ENCODE measurements around the gene USP17L15.
"Not testable (repeated sequence)": the region's sequence is repeated elsewhere in the genome, so short reads cannot be mapped to it uniquely, and the experiment has no call there.

USP17L15 gene, protein sequence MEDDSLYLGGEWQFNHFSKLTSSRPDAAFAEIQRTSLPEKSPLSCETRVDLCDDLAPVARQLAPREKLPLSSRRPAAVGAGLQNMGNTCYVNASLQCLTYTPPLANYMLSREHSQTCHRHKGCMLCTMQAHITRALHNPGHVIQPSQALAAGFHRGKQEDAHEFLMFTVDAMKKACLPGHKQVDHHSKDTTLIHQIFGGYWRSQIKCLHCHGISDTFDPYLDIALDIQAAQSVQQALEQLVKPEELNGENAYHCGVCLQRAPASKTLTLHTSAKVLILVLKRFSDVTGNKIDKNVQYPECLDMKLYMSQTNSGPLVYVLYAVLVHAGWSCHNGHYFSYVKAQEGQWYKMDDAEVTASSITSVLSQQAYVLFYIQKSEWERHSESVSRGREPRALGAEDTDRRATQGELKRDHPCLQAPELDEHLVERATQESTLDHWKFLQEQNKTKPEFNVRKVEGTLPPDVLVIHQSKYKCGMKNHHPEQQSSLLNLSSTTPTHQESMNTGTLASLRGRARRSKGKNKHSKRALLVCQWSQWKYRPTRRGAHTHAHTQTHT

DNA sequence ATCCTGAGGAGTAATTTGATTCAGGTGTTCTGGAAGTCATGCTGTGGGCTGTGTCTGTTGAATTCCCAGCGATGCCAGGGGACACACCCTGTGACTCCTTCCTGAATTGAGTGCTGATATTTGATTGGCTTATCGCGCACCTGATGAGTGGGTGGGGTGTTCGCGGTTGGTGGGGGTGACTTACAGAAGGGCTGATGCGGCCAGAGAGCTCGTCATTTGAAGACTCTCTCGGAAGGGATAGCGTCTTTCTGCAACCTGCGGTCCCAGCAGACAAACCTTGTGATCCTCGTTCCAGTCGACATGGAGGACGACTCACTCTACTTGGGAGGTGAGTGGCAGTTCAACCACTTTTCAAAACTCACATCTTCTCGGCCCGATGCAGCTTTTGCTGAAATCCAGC is at the start of gene USP17L15:
USP17L15 (plus strand) TSS at position 301 of the 400 bp plus-strand sequence; CDS start at position 301, 0 bp downstream.
- DNase-seq (ENCODE audit: low spot score); in situ Hi-C loops (cut with MboI; ENCODE audit: low pct_unique_long_range_greater_than_20kb, low sequenced_read_pairs, unreplicated experiment): not testable (repeated sequence)

DNA sequence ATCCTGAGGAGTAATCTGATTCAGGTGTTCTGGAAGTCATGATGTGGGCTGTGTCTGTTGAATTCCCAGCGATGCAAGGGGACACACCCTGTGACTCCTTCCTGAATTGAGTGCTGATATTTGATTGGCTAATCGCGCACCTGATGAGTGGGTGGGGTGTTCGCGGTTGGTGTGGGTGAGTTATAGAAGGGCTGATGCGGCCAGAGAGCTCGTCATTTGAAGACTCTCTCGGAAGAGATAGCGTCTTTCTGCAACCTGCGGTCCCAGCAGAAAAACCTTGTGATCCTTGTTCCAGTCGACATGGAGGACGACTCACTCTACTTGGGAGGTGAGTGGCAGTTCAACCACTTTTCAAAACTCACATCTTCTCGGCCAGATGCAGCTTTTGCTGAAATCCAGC is 23.8 kb upstream of the USP17L15 start, which contains the start of gene USP17L10:
USP17L10 (plus strand) TSS at position 301 of the 400 bp plus-strand sequence; CDS start at position 301, 0 bp downstream.
- DNase-seq (ENCODE audit: low spot score); in situ Hi-C loops (cut with MboI; ENCODE audit: low pct_unique_long_range_greater_than_20kb, low sequenced_read_pairs, unreplicated experiment): not testable (repeated sequence)

DNA sequence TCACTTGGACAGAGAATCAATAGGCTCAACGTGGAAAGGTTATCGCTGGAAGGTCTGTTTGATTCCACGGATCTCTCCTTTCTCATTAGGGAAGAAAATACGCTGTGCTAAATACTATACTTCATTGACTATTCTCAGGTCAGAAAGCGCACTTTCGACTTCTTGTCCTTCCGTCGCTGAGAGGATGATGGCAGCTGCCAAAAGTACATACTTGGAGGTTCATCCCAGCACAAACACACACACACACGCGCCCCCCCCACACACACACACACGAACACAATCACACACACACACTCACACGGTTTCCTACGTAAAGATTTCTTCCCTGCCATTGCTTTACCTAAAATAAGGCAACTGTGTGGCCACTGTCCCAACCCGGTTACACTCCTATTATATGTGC is 19.5 kb upstream of the USP17L15 start:
- in situ Hi-C loops (cut with MboI; ENCODE audit: low pct_unique_long_range_greater_than_20kb, low sequenced_read_pairs, unreplicated experiment); DNase-seq (ENCODE audit: low spot score): not testable (repeated sequence)

DNA sequence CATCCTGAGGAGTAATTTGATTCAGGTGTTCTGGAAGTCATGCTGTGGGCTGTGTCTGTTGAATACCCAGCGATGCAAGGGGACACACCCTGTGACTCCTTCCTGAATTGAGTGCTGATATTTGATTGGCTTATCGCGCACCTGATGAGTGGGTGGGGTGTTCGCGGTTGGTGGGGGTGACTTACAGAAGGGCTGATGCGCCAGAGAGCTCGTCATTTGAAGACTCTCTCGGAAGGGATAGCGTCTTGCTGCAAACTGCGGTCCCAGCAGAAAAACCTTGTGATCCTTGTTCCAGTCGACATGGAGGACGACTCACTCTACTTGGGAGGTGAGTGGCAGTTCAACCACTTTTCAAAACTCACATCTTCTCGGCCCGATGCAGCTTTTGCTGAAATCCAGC is 19.1 kb upstream of the USP17L15 start, which contains the start of gene USP17L11:
USP17L11 (plus strand) TSS at position 301 of the 400 bp plus-strand sequence; CDS start at position 301, 0 bp downstream.
- DNase-seq (ENCODE audit: low spot score); in situ Hi-C loops (cut with MboI; ENCODE audit: low pct_unique_long_range_greater_than_20kb, low sequenced_read_pairs, unreplicated experiment): not testable (repeated sequence)

DNA sequence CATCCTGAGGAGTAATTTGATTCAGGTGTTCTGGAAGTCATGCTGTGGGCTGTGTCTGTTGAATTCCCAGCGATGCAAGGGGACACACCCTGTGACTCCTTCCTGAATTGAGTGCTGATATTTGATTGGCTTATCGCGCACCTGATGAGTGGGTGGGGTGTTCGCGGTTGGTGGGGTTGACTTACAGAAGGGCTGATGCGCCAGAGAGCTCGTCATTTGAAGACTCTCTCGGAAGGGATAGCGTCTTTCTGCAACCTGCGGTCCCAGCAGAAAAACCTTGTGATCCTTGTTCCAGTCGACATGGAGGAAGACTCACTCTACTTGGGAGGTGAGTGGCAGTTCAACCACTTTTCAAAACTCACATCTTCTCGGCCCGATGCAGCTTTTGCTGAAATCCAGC is 14.3 kb upstream of the USP17L15 start, which contains the start of gene USP17L12:
USP17L12 (plus strand) TSS at position 301 of the 400 bp plus-strand sequence; CDS start at position 301, 0 bp downstream.
- in situ Hi-C loops (cut with MboI; ENCODE audit: low pct_unique_long_range_greater_than_20kb, low sequenced_read_pairs, unreplicated experiment); DNase-seq (ENCODE audit: low spot score): not testable (repeated sequence)

DNA sequence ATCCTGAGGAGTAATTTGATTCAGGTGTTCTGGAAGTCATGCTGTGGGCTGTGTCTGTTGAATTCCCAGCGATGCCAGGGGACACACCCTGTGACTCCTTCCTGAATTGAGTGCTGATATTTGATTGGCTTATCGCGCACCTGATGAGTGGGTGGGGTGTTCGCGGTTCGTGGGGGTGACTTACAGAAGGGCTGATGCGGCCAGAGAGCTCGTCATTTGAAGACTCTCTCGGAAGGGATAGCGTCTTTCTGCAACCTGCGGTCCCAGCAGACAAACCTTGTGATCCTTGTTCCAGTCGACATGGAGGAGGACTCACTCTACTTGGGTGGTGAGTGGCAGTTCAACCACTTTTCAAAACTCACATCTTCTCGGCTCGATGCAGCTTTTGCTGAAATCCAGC is 9.6 kb upstream of the USP17L15 start, which contains the start of gene USP17L13:
USP17L13 (plus strand) TSS at position 301 of the 400 bp plus-strand sequence; CDS start at position 301, 0 bp downstream.
- not testable (repeated sequence) for DNase-seq (ENCODE audit: low spot score)

DNA sequence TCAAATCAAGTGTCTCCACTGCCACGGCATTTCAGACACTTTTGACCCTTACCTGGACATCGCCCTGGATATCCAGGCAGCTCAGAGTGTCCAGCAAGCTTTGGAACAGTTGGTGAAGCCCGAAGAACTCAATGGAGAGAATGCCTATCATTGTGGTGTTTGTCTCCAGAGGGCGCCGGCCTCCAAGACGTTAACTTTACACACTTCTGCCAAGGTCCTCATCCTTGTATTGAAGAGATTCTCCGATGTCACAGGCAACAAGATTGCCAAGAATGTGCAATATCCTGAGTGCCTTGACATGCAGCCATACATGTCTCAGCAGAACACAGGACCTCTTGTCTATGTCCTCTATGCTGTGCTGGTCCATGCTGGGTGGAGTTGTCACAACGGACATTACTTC is 3.9 kb upstream of the USP17L15 start:
- in situ Hi-C loops (cut with MboI; ENCODE audit: low pct_unique_long_range_greater_than_20kb, low sequenced_read_pairs, unreplicated experiment); DNase-seq (ENCODE audit: low spot score): not testable (repeated sequence)

More for the DNA sequence above, 9.6 kb upstream of the USP17L15 start, which contains the start of gene USP17L13:
- in situ Hi-C loops (cut with MboI; ENCODE audit: low pct_unique_long_range_greater_than_20kb, low sequenced_read_pairs, unreplicated experiment), result not testable (repeated sequence)

DNA sequence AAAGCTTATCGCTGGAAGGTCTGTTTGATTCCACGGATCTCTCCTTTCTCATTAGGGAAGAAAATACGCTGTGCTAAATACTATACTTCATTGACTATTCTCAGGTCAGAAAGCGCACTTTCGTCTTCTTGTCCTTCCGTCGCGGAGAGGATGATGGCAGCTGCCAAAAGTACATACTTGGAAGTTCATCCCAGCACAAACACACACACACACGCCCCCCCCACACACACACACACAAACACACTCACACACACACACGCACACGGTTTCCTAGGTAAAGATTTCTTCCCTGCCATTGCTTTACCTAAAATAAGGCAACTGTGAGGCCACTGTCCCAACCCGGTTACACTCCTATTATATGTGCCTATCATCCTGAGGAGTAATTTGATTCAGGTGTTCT is 4.3 kb downstream of the USP17L15 start:
- in situ Hi-C loops (cut with MboI; ENCODE audit: low pct_unique_long_range_greater_than_20kb, low sequenced_read_pairs, unreplicated experiment); DNase-seq (ENCODE audit: low spot score): not testable (repeated sequence)

DNA sequence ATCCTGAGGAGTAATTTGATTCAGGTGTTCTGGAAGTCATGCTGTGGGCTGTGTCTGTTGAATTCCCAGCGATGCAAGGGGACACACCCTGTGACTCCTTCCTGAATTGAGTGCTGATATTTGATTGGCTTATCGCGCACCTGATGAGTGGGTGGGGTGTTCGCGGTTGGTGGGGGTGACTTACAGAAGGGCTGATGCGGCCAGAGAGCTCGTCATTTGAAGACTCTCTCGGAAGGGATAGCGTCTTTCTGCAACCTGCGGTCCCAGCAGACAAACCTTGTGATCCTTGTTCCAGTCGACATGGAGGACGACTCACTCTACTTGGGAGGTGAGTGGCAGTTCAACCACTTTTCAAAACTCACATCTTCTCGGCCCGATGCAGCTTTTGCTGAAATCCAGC is 9.4 kb downstream of the USP17L15 start, which contains the start of gene USP17L17:
USP17L17 (plus strand) TSS at position 301 of the 400 bp plus-strand sequence; CDS start at position 301, 0 bp downstream.
- DNase-seq (ENCODE audit: low spot score); in situ Hi-C loops (cut with MboI; ENCODE audit: low pct_unique_long_range_greater_than_20kb, low sequenced_read_pairs, unreplicated experiment): not testable (repeated sequence)

DNA sequence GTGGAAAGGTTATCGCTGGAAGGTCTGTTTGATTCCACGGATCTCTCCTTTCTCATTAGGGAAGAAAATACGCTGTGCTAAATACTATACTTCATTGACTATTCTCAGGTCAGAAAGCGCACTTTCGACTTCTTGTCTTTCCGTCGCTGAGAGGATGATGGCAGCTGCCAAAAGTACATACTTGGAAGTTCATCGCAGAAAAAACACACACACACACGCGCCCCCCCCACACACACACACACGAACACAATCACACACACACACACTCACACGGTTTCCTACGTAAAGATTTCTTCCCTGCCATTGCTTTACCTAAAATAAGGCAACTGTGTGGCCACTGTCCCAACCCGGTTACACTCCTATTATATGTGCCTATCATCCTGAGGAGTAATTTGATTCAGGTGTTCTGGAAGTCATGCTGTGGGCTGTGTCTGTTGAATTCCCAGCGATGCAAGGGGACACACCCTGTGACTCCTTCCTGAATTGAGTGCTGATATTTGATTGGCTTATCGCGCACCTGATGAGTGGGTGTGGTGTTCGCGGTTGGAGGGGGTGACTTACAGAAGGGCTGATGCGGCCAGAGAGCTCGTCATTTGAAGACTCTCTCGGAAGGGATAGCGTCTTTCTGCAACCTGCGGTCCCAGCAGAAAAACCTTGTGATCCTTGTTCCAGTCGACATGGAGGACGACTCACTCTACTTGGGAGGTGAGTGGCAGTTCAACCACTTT is 13.9 kb downstream of the USP17L15 start, which contains the start of gene USP17L18:
USP17L18 (plus strand) TSS at position 678 of the 728 bp plus-strand sequence; CDS start at position 678, 0 bp downstream.
- DNase-seq (ENCODE audit: low spot score); in situ Hi-C loops (cut with MboI; ENCODE audit: low pct_unique_long_range_greater_than_20kb, low sequenced_read_pairs, unreplicated experiment): not testable (repeated sequence)

DNA sequence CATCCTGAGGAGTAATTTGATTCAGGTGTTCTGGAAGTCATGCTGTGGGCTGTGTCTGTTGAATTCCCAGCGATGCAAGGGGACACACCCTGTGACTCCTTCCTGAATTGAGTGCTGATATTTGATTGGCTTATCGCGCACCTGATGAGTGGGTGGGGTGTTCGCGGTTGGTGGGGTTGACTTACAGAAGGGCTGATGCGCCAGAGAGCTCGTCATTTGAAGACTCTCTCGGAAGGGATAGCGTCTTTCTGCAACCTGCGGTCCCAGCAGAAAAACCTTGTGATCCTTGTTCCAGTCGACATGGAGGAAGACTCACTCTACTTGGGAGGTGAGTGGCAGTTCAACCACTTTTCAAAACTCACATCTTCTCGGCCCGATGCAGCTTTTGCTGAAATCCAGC is 18.9 kb downstream of the USP17L15 start, which contains the start of gene USP17L19:
USP17L19 (plus strand) TSS at position 301 of the 400 bp plus-strand sequence; CDS start at position 301, 0 bp downstream.
- DNase-seq (ENCODE audit: low spot score); in situ Hi-C loops (cut with MboI; ENCODE audit: low pct_unique_long_range_greater_than_20kb, low sequenced_read_pairs, unreplicated experiment): not testable (repeated sequence)

DNA sequence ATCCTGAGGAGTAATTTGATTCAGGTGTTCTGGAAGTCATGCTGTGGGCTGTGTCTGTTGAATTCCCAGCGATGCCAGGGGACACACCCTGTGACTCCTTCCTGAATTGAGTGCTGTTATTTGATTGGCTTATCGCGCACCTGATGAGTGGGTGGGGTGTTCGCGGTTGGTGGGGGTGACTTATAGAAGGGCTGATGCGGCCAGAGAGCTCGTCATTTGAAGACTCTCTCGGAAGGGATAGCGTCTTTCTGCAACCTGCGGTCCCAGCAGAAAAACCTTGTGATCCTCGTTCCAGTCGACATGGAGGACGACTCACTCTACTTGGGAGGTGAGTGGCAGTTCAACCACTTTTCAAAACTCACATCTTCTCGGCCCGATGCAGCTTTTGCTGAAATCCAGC is 23.6 kb downstream of the USP17L15 start, which contains the start of gene USP17L20:
USP17L20 (plus strand) TSS at position 301 of the 400 bp plus-strand sequence; CDS start at position 301, 0 bp downstream.
- DNase-seq (ENCODE audit: low spot score); in situ Hi-C loops (cut with MboI; ENCODE audit: low pct_unique_long_range_greater_than_20kb, low sequenced_read_pairs, unreplicated experiment): not testable (repeated sequence)

DNA sequence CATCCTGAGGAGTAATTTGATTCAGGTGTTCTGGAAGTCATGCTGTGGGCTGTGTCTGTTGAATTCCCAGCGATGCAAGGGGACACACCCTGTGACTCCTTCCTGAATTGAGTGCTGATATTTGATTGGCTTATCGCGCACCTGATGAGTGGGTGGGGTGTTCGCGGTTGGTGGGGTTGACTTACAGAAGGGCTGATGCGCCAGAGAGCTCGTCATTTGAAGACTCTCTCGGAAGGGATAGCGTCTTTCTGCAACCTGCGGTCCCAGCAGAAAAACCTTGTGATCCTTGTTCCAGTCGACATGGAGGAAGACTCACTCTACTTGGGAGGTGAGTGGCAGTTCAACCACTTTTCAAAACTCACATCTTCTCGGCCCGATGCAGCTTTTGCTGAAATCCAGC is 28.4 kb downstream of the USP17L15 start, which contains the start of gene USP17L21:
USP17L21 (plus strand) TSS at position 301 of the 400 bp plus-strand sequence; CDS start at position 301, 0 bp downstream.
- DNase-seq (ENCODE audit: low spot score); in situ Hi-C loops (cut with MboI; ENCODE audit: low pct_unique_long_range_greater_than_20kb, low sequenced_read_pairs, unreplicated experiment): not testable (repeated sequence)

DNA sequence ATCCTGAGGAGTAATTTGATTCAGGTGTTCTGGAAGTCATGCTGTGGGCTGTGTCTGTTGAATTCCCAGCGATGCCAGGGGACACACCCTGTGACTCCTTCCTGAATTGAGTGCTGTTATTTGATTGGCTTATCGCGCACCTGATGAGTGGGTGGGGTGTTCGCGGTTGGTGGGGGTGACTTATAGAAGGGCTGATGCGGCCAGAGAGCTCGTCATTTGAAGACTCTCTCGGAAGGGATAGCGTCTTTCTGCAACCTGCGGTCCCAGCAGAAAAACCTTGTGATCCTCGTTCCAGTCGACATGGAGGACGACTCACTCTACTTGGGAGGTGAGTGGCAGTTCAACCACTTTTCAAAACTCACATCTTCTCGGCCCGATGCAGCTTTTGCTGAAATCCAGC is 33.1 kb downstream of the USP17L15 start, which contains the start of gene USP17L22:
USP17L22 (plus strand) TSS at position 301 of the 400 bp plus-strand sequence; CDS start at position 301, 0 bp downstream.
- DNase-seq (ENCODE audit: low spot score); in situ Hi-C loops (cut with MboI; ENCODE audit: low pct_unique_long_range_greater_than_20kb, low sequenced_read_pairs, unreplicated experiment): not testable (repeated sequence)

DNA sequence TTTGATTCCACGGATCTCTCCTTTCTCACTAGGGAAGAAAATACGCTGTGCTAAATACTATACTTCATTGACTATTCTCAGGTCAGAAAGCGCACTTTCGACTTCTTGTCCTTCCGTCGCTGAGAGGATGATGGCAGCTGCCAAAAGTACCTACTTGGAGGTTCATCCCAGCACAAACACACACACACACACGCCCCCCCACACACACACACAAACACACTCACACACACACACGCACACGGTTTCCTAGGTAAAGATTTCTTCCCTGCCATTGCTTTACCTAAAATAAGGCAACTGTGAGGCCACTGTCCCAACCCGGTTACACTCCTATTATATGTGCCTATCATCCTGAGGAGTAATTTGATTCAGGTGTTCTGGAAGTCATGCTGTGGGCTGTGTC is 37.5 kb downstream of the USP17L15 start:
- in situ Hi-C loops (cut with MboI; ENCODE audit: low pct_unique_long_range_greater_than_20kb, low sequenced_read_pairs, unreplicated experiment), result not testable (repeated sequence)

More for the DNA sequence above, 37.5 kb downstream of the USP17L15 start:
- not testable (repeated sequence) for DNase-seq (ENCODE audit: low spot score)
